GM12878 (cell line): ENCODE data around the gene SIVA1.

Experiments used
- CTCF ChIP-seq, 3 experiments: IDR thresholded peaks in 2 of 3; conservative IDR thresholded peaks in 1 of 3; 2 replicates each; pipeline ENCODE4 v1.5.1; 2011; ENCODE audit warnings: low read depth in 3 of 3, low read length in 3 of 3, mild to moderate bottlenecking in 3 of 3, control low read depth in 2 of 3, moderate library complexity in 2 of 3, inconsistent platforms in 1 of 3, mixed read lengths in 1 of 3; ENCODE audit not compliant: control insufficient read depth in 2 of 3, insufficient read depth in 1 of 3; ENCODE audit errors: extremely low read depth in 1 of 3
- DPF2 ChIP-seq: fragments of 450-650 bp; IDR thresholded peaks from 2 replicates; pipeline ENCODE4 v1.6.1; 2017; ENCODE audit warnings: mild to moderate bottlenecking
- E2F4 ChIP-seq: IDR thresholded peaks from 2 replicates; pipeline ENCODE4 v1.6.1; 2012; ENCODE audit warnings: low read depth, low read length, improper control_type of control experiment
- EP300 ChIP-seq, 2 experiments: fragments of 150-350 bp in 1 of 2; IDR thresholded peaks; 2 replicates each; pipeline ENCODE4 v1.6.1; 2011 to 2012; ENCODE audit warnings: low read depth in 2 of 2, low read length in 2 of 2, borderline replicate concordance in 1 of 2, improper control_type of control experiment in 1 of 2, inconsistent platforms in 1 of 2; ENCODE audit not compliant: control insufficient read depth in 1 of 2
- POLR2AphosphoS5 ChIP-seq: IDR thresholded peaks from 2 replicates; pipeline ENCODE4 v1.6.1; 2011; ENCODE audit warnings: mild to moderate bottlenecking, low read length, inconsistent platforms
- SMC3 ChIP-seq: IDR thresholded peaks from 2 replicates; pipeline ENCODE4 v1.6.1; 2011; ENCODE audit warnings: low read length, improper control_type of control experiment, borderline replicate concordance
- TCF3 ChIP-seq: IDR thresholded peaks from 2 replicates; pipeline ENCODE4 v1.6.1; 2012; ENCODE audit warnings: low read depth, mild to moderate bottlenecking, low read length, borderline replicate concordance; ENCODE audit not compliant: insufficient read depth
- USF1 ChIP-seq: IDR thresholded peaks from 2 replicates; pipeline ENCODE4 v1.6.1; 2011; ENCODE audit warnings: borderline replicate concordance, low read depth, mild to moderate bottlenecking, moderate library complexity, mixed read lengths, low read length; ENCODE audit not compliant: insufficient read depth; ENCODE audit errors: extremely low read length
- ZNF274 ChIP-seq: IDR thresholded peaks from one replicate; pipeline ENCODE4 v1.8.0; 2011; ENCODE audit not compliant: insufficient read length, insufficient read depth
- ZZZ3 ChIP-seq: IDR thresholded peaks from 2 replicates; pipeline ENCODE4 v1.6.1; 2011; ENCODE audit warnings: low read depth; ENCODE audit not compliant: control insufficient read depth, insufficient read length
- TF ChIP-seq, protein P1 (sequence below): IDR thresholded peaks from 2 replicates; pipeline ENCODE4 v1.6.1; 2012; ENCODE audit warnings: low read depth, low read length, improper control_type of control experiment
- TF ChIP-seq, protein P2 (sequence below): IDR thresholded peaks from 2 replicates; pipeline ENCODE4 v1.6.1; 2012; ENCODE audit warnings: low read depth, low read length, improper control_type of control experiment
- TF ChIP-seq, protein P3 (sequence below): IDR thresholded peaks from 2 replicates; pipeline ENCODE4 v1.6.1; 2011; ENCODE audit warnings: low read depth, low read length, improper control_type of control experiment, borderline replicate concordance

GRCh38 chr14:104743461-104744380 is 9.2 kb upstream of the SIVA1 start:
- no peak for TF ChIP-seq CTCF (IDR thresholded peaks at IDR 0.05 in 2 of 3, conservative IDR thresholded peaks at IDR 0.05 in 1 of 3; ENCODE audit: control insufficient read depth in 2 of 3, extremely low read depth in 1 of 3, insufficient read depth in 1 of 3, low read depth in 3 of 3, low read length in 3 of 3)
- TF ChIP-seq EP300 (IDR thresholded peaks at IDR 0.05; ENCODE audit: borderline replicate concordance in 1 of 2, control insufficient read depth in 1 of 2, low read depth in 2 of 2, low read length in 2 of 2) = no peak
- no peak for TF ChIP-seq POLR2AphosphoS5
- no peak for TF ChIP-seq ZZZ3
- TF ChIP-seq DPF2 = no peak
- TF ChIP-seq, protein P1, sequence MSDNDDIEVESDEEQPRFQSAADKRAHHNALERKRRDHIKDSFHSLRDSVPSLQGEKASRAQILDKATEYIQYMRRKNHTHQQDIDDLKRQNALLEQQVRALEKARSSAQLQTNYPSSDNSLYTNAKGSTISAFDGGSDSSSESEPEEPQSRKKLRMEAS = no peak
- TF ChIP-seq, protein P2, sequence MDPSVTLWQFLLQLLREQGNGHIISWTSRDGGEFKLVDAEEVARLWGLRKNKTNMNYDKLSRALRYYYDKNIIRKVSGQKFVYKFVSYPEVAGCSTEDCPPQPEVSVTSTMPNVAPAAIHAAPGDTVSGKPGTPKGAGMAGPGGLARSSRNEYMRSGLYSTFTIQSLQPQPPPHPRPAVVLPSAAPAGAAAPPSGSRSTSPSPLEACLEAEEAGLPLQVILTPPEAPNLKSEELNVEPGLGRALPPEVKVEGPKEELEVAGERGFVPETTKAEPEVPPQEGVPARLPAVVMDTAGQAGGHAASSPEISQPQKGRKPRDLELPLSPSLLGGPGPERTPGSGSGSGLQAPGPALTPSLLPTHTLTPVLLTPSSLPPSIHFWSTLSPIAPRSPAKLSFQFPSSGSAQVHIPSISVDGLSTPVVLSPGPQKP = no peak
- no peak for TF ChIP-seq USF1
- TF ChIP-seq, protein P3, sequence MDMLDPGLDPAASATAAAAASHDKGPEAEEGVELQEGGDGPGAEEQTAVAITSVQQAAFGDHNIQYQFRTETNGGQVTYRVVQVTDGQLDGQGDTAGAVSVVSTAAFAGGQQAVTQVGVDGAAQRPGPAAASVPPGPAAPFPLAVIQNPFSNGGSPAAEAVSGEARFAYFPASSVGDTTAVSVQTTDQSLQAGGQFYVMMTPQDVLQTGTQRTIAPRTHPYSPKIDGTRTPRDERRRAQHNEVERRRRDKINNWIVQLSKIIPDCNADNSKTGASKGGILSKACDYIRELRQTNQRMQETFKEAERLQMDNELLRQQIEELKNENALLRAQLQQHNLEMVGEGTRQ = no peak
- no peak for TF ChIP-seq E2F4
- no peak for TF ChIP-seq TCF3
- no peak for TF ChIP-seq ZNF274
- TF ChIP-seq SMC3 = no peak
